ENCODE results near the gene ITPK1. TPM values are rescaled to one million over a fixed set of nuclear protein-coding genes. Genes with fewer than 3 reads are reported as not detected.
A peak's percentile ranks its signal among the peaks of the same experiment; 100 is the strongest.

Gene ITPK1
- total RNA-seq, 1 experiment from 2014 or later: 88.6 TPM

- CTCF ChIA-PET: no interaction called here
- intact Hi-C loops (cut with micrococcal nuclease; ENCODE audit: unreplicated experiment): no loop called here
- Histone ChIP-seq H3K27ac (no peak overlapping the region), H3K27me3 (ENCODE audit: insufficient read depth, low read depth) (no peaks in the 10 kb centered on the region), H2AFZ (no peak overlapping the region), H3K4me3 (no peak overlapping the region), H4K20me1 (ENCODE audit: insufficient read depth) (no peaks in the 10 kb centered on the region; the same call in 1 of the 2 replicates), H3F3A (ENCODE audit: insufficient read depth, low read depth) (peaks cover 17% of the 10 kb centered on the region; the same call in 1 of the 2 replicates), H3K4me1 (replicated peaks; ENCODE audit: insufficient read depth) (peaks cover 17% of the 10 kb centered on the region), H3K4me2 (no peak overlapping the region), H3K9me3 (ENCODE audit: insufficient read depth, low read depth) (no peaks in the 10 kb centered on the region), H3K9me2 (ENCODE audit: insufficient read depth) (no peaks in the 10 kb centered on the region), H3K79me2 (ENCODE audit: low read depth) (peaks cover 29% of the 10 kb centered on the region), H3K36me3 (ENCODE audit: low read depth) (no peaks in the 10 kb centered on the region)
- POLR2A ChIA-PET (ENCODE audit: unreplicated experiment): no interaction called here
- BruUV-seq (replicated peaks): no TSS peak
- TF ChIP-seq CTCF (conservative IDR thresholded peaks at IDR 0.05): no peak
- TF ChIP-seq EZH2 (IDR thresholded peaks at IDR 0.05; ENCODE audit: low read depth): no peak
- DNase-seq: no peak
These were observed 42.4 kb downstream of the ITPK1 start for GRCh38 chr14:93073358-93073707.

- TF ChIP-seq CTCF (conservative IDR thresholded peaks at IDR 0.05): no peak
- no peak for TF ChIP-seq EZH2 (IDR thresholded peaks at IDR 0.05; ENCODE audit: low read depth)
- Histone ChIP-seq H3K79me2 (ENCODE audit: low read depth) (peaks cover 24% of the 10 kb centered on the region), H3K9me2 (ENCODE audit: insufficient read depth) (no peaks in the 10 kb centered on the region), H3K27me3 (ENCODE audit: insufficient read depth, low read depth) (no peaks in the 10 kb centered on the region), H3F3A (ENCODE audit: insufficient read depth, low read depth) (peaks cover 17% of the 10 kb centered on the region; the same call in 1 of the 2 replicates), H3K4me1 (replicated peaks; ENCODE audit: insufficient read depth) (peaks cover 17% of the 10 kb centered on the region), H3K9me3 (ENCODE audit: insufficient read depth, low read depth) (no peaks in the 10 kb centered on the region), H2AFZ (no peak overlapping the region), H3K4me2 (peak overlapping the region; percentile 19), H4K20me1 (ENCODE audit: insufficient read depth) (no peaks in the 10 kb centered on the region; the same call in 1 of the 2 replicates), H3K36me3 (ENCODE audit: low read depth) (no peaks in the 10 kb centered on the region), H3K27ac (no peak overlapping the region), H3K4me3 (no peak overlapping the region)
- POLR2A ChIA-PET (ENCODE audit: unreplicated experiment): interaction anchor here (0.6 kb wide), 1 partner anchor 33 kb away, joined by 3 read pairs; no protein-coding TSS in a partner anchor
- CTCF ChIA-PET: interaction anchor here (0.7 kb wide), 1 partner anchor 33 kb away, joined by 3 read pairs; no protein-coding TSS in a partner anchor
- intact Hi-C loops (cut with micrococcal nuclease; ENCODE audit: unreplicated experiment): loop anchor here (1.0 kb wide), 1 partner anchor 30 kb away; no protein-coding TSS in a partner anchor
- DNase-seq: peak; percentile 45 to 58
- BruUV-seq (replicated peaks): no TSS peak
These were observed 42.9 kb downstream of the ITPK1 start for GRCh38 chr14:93072659-93073357.

GRCh38 chr14:93068711-93069110 is 47.0 kb downstream of the ITPK1 start:
- H3K27ac ChIP-seq: no peak overlapping the region
- peaks cover 29% of the 10 kb centered on the region for H3K4me1 ChIP-seq (replicated peaks; ENCODE audit: insufficient read depth)
- TF ChIP-seq CTCF (conservative IDR thresholded peaks at IDR 0.05) (no peak), EZH2 (IDR thresholded peaks at IDR 0.05; ENCODE audit: low read depth) (no peak)
- no peaks in the 10 kb centered on the region; the same call in 1 of the 2 replicates for H4K20me1 ChIP-seq (ENCODE audit: insufficient read depth)
- DNase-seq: no peak
- H3K9me3 ChIP-seq (ENCODE audit: insufficient read depth, low read depth): no peaks in the 10 kb centered on the region
- peaks cover 28% of the 10 kb centered on the region; the same call in 1 of the 2 replicates for H3F3A ChIP-seq (ENCODE audit: insufficient read depth, low read depth)
- H3K4me3 ChIP-seq: no peak overlapping the region
- ChIA-PET POLR2A (ENCODE audit: unreplicated experiment) (no interaction called here), CTCF (no interaction called here)
- BruUV-seq (replicated peaks): no TSS peak
- no peak overlapping the region for H3K4me2 ChIP-seq
- no peaks in the 10 kb centered on the region for H3K27me3 ChIP-seq (ENCODE audit: insufficient read depth, low read depth)
- intact Hi-C loops (cut with micrococcal nuclease; ENCODE audit: unreplicated experiment): no loop called here
- H3K9me2 ChIP-seq (ENCODE audit: insufficient read depth): no peaks in the 10 kb centered on the region
- no peaks in the 10 kb centered on the region for H3K36me3 ChIP-seq (ENCODE audit: low read depth)
- H2AFZ ChIP-seq: no peak overlapping the region
- peaks cover 36% of the 10 kb centered on the region for H3K79me2 ChIP-seq (ENCODE audit: low read depth)
